ENCODE results near the gene ARHGAP42. TPM values are rescaled to one million over a fixed set of nuclear protein-coding genes. Genes with fewer than 3 reads are reported as not detected.

Gene ARHGAP42
- total and polyA plus RNA-seq, 10 of the 15 experiments (the other 5 are each of a cell fraction or from before 2014, with no cell fraction given): 1.8 to 6.3 (median 3.2) TPM

GRCh38 chr11:100956351-100956750, 269.3 kb downstream of the ARHGAP42 start:
- CTCF ChIA-PET: no interaction called here
- H2AFZ ChIP-seq (ENCODE audit: control insufficient read depth, low read depth, low read length): no peak overlapping the region
- BruUV-seq (replicated peaks): no TSS peak
- no peaks in the 10 kb centered on the region for H3K4me1 ChIP-seq (ENCODE audit: control insufficient read depth, insufficient read depth, low read length)
- H4K20me1 ChIP-seq (ENCODE audit: control insufficient read depth, insufficient read depth): no peaks in the 10 kb centered on the region
- H3K9me3 ChIP-seq (replicated peaks; ENCODE audit: control insufficient read depth, insufficient read depth, low read length): no peaks in the 10 kb centered on the region
- no peak overlapping the region for H3K4me3 ChIP-seq
- no peaks in the 10 kb centered on the region for H3K79me2 ChIP-seq (ENCODE audit: control insufficient read depth, insufficient read depth, low read length)
- intact Hi-C loops (cut with micrococcal nuclease; ENCODE audit: unreplicated experiment) (no loop called here), in situ Hi-C loops (cut with MboI) (no loop called here)
- H3K36me3 ChIP-seq (ENCODE audit: control insufficient read depth in 2 of 2, insufficient read depth in 2 of 2, low read length in 1 of 2): no peaks in the 10 kb centered on the region
- POLR2A ChIA-PET: no interaction called here
- no peaks in the 10 kb centered on the region for H3K27me3 ChIP-seq (replicated peaks in 1 of 2; ENCODE audit: control insufficient read depth in 2 of 2, insufficient read depth in 2 of 2, low read length in 1 of 2)
- RAD21 ChIA-PET (ENCODE audit: unreplicated experiment): no interaction called here
- no peak for FAIRE-seq
- H3K27ac ChIP-seq (ENCODE audit: control insufficient read depth, insufficient read depth): no peak overlapping the region
- no peak for TF ChIP-seq SMARCA5 (IDR thresholded peaks at IDR 0.05)
- H3K4me2 ChIP-seq (ENCODE audit: control insufficient read depth, insufficient read depth): no peak overlapping the region
- ATAC-seq: no peak
- DNase-seq (ENCODE audit: low read depth, low spot score): no peak
- H3K9ac ChIP-seq (ENCODE audit: control insufficient read depth, insufficient read depth, low read length): no peak overlapping the region
- SMC1A ChIA-PET (ENCODE audit: uncharacterized antibody, unreplicated experiment): no interaction called here

GRCh38 chr11:100957499-100957898, 270.4 kb downstream of the ARHGAP42 start:
- FAIRE-seq: no peak
- no peaks in the 10 kb centered on the region for H4K20me1 ChIP-seq (ENCODE audit: control insufficient read depth, insufficient read depth)
- WGBS (ENCODE audit: insufficient coverage, insufficient replicate concordance, low lambda C conversion rate, missing lambda C conversion rate): 73% methylated on average over 4 of the region's 4 CpGs

More at GRCh38 chr11:100957499-100957898, 270.4 kb downstream of the ARHGAP42 start:
- no peak for ATAC-seq
- Histone ChIP-seq H3K9ac (ENCODE audit: control insufficient read depth, insufficient read depth, low read length) (no peak overlapping the region), H3K27me3 (replicated peaks in 1 of 2; ENCODE audit: control insufficient read depth in 2 of 2, insufficient read depth in 2 of 2, low read length in 1 of 2) (no peaks in the 10 kb centered on the region), H3K9me3 (replicated peaks; ENCODE audit: control insufficient read depth, insufficient read depth, low read length) (no peaks in the 10 kb centered on the region), H3K27ac (ENCODE audit: control insufficient read depth, insufficient read depth) (no peak overlapping the region), H2AFZ (ENCODE audit: control insufficient read depth, low read depth, low read length) (no peak overlapping the region), H3K4me2 (ENCODE audit: control insufficient read depth, insufficient read depth) (no peak overlapping the region), H3K79me2 (ENCODE audit: control insufficient read depth, insufficient read depth, low read length) (no peaks in the 10 kb centered on the region), H3K36me3 (ENCODE audit: control insufficient read depth in 2 of 2, insufficient read depth in 2 of 2, low read length in 1 of 2) (no peaks in the 10 kb centered on the region), H3K4me1 (ENCODE audit: control insufficient read depth, insufficient read depth, low read length) (no peaks in the 10 kb centered on the region), H3K4me3 (no peak overlapping the region)
- RAD21 ChIA-PET (ENCODE audit: unreplicated experiment): no interaction called here
- TF ChIP-seq ATF7 (IDR thresholded peaks at IDR 0.05; ENCODE audit: low read depth) (no peak), BCL3 (IDR thresholded peaks at IDR 0.05; ENCODE audit: borderline replicate concordance, insufficient read depth, low read depth, low read length, poor library complexity, severe bottlenecking) (no peak), TCF7 (IDR thresholded peaks at IDR 0.05; ENCODE audit: borderline replicate concordance) (no peak), CBX5 (IDR thresholded peaks at IDR 0.05; ENCODE audit: low read depth) (no peak), KAT2A (conservative IDR thresholded peaks at IDR 0.05; ENCODE audit: control insufficient read depth, low read depth, low read length) (no peak), MYB (IDR thresholded peaks at IDR 0.05; ENCODE audit: borderline replicate concordance, low read depth, low read length) (no peak), CHD4 (IDR thresholded peaks at IDR 0.05) (no peak), STAT1 (conservative IDR thresholded peaks at IDR 0.05) (no peak), NFYA (IDR thresholded peaks at IDR 0.05; ENCODE audit: borderline replicate concordance, low read depth, low read length) (no peak), PML (IDR thresholded peaks at IDR 0.05; ENCODE audit: low read length) (no peak)
- BruUV-seq (replicated peaks): no TSS peak
- in situ Hi-C loops (cut with MboI) (no loop called here), intact Hi-C loops (cut with micrococcal nuclease; ENCODE audit: unreplicated experiment) (no loop called here)
- POLR2A ChIA-PET: no interaction called here
- SMC1A ChIA-PET (ENCODE audit: uncharacterized antibody, unreplicated experiment): interaction anchor here (0.8 kb wide), 1 partner anchor 42 kb away, joined by 3 read pairs; no protein-coding TSS in a partner anchor
- CTCF ChIA-PET: no interaction called here
- DNase-seq (ENCODE audit: low read depth, low spot score): no peak

Measured in GM12878 (cell line).